Endothelial cell (in vitro differentiated cells): ENCODE data around the gene OXNAD1. TPM values are rescaled to one million over a fixed set of nuclear protein-coding genes. Genes with fewer than 3 reads are reported as not detected.

ENCODE experiments used
- DNase-seq: peaks from one replicate; pipeline ENCODE4 v3.0.0; 2021; ENCODE audit warnings: low spot score
- H3K27ac Mint-ChIP-seq: one replicate; pipeline ENCODE4 v1.8.0; 2021; ENCODE audit warnings: mixed read lengths, inconsistent platforms; ENCODE audit not compliant: unreplicated experiment
- H3K27me3 Mint-ChIP-seq: one replicate; pipeline ENCODE4 v1.8.0; 2021; ENCODE audit warnings: mild to moderate bottlenecking, moderate library complexity, mixed read lengths, inconsistent platforms; ENCODE audit not compliant: unreplicated experiment
- H3K36me3 Mint-ChIP-seq: one replicate; pipeline ENCODE4 v1.8.0; 2021; ENCODE audit warnings: mild to moderate bottlenecking, low read depth, mixed read lengths, inconsistent platforms; ENCODE audit not compliant: unreplicated experiment
- H3K4me1 Mint-ChIP-seq: one replicate; pipeline ENCODE4 v1.8.0; 2021; ENCODE audit warnings: mild to moderate bottlenecking, mixed read lengths, inconsistent platforms; ENCODE audit not compliant: unreplicated experiment
- H3K4me3 Mint-ChIP-seq: one replicate; pipeline ENCODE4 v1.8.0; 2021; ENCODE audit warnings: mild to moderate bottlenecking, mixed read lengths, inconsistent platforms; ENCODE audit not compliant: unreplicated experiment
- H3K9me3 Mint-ChIP-seq: one replicate; pipeline ENCODE4 v1.8.0; 2021; ENCODE audit warnings: mixed read lengths, inconsistent platforms; ENCODE audit not compliant: unreplicated experiment
- CTCF ChIP-seq: fragments of 200-600 bp; sonication (generic); IDR thresholded peaks from one replicate; pipeline ENCODE4 v1.5.0; 2021; ENCODE audit warnings: antibody characterized with exemption; ENCODE audit not compliant: unreplicated experiment
- total RNA-seq: library from RNA; stranded (reverse); fragmentation: NEBNext Ultra II Directional; extraction: Animal tissue kit (Norgen Biotek cat#: 25700); gene quantifications from one replicate; pipeline ENCODE4 v1.2.1, GENCODE V29; 2021; ENCODE audit not compliant: unreplicated experiment

The OXNAD1 gene
- total RNA-seq, 1 donor from 2014 or later = 10.9 TPM

DNA sequence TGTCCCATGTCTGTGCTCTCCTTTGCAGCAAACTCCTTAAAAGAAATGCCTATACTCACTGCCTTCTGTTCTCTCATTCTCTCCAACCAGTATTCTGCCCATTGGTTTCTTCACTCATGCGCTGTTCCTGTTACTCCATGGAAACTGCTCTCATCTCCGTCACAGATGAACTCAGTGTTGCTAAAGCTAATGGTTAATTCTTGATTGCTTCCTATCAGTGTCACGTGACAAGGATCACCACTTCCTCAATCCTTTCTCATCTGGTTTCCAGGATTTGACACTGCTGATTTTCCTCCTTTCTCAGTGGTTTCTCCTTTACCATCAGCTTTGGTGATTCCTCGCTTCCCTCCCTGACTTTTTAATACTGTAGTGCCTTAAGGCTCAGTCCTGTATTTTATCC, 2.8 kb upstream of the OXNAD1 start:
- peaks cover 18% of the 10 kb centered on the region for H3K4me1 Mint-ChIP-seq
- no peak for DNase-seq
- TF ChIP-seq CTCF = no peak
- H3K4me3 Mint-ChIP-seq = no peak overlapping the region
- no peaks in the 10 kb centered on the region for H3K27me3 Mint-ChIP-seq
- H3K9me3 Mint-ChIP-seq = no peaks in the 10 kb centered on the region
- no peak overlapping the region for H3K27ac Mint-ChIP-seq
- H3K36me3 Mint-ChIP-seq = peaks cover 6% of the 10 kb centered on the region

- DNase-seq = no peak
- Mint-ChIP-seq H3K9me3 (no peaks in the 10 kb centered on the region), H3K27ac (peak overlapping the region; percentile 98), H3K4me1 (peaks cover 22% of the 10 kb centered on the region), H3K27me3 (no peaks in the 10 kb centered on the region), H3K4me3 (peak overlapping the region; percentile 98), H3K36me3 (peaks cover 6% of the 10 kb centered on the region)
- TF ChIP-seq CTCF = no peak
Observed at GRCh38 chr3:16264174-16264707, 771 bp upstream of the OXNAD1 start.

- DNase-seq = no peak
- H3K27ac Mint-ChIP-seq = peak overlapping the region; percentile 98
Observed at GRCh38 chr3:16265455-16265786, 409 bp downstream of the OXNAD1 start.

GRCh38 chr3:16266714-16267113, 1.7 kb downstream of the OXNAD1 start:
- DNase-seq = no peak
- Mint-ChIP-seq H3K27ac (no peak overlapping the region), H3K36me3 (peaks cover 3% of the 10 kb centered on the region), H3K9me3 (no peaks in the 10 kb centered on the region), H3K4me3 (no peak overlapping the region), H3K4me1 (peaks cover 22% of the 10 kb centered on the region), H3K27me3 (no peaks in the 10 kb centered on the region)
- no peak for TF ChIP-seq CTCF

More at GRCh38 chr3:16265455-16265786, 409 bp downstream of the OXNAD1 start:
- Mint-ChIP-seq H3K4me3 (peak overlapping the region; percentile 98), H3K27me3 (no peaks in the 10 kb centered on the region), H3K4me1 (peaks cover 22% of the 10 kb centered on the region), H3K36me3 (no peaks in the 10 kb centered on the region), H3K9me3 (no peaks in the 10 kb centered on the region)
- TF ChIP-seq CTCF = no peak

DNA sequence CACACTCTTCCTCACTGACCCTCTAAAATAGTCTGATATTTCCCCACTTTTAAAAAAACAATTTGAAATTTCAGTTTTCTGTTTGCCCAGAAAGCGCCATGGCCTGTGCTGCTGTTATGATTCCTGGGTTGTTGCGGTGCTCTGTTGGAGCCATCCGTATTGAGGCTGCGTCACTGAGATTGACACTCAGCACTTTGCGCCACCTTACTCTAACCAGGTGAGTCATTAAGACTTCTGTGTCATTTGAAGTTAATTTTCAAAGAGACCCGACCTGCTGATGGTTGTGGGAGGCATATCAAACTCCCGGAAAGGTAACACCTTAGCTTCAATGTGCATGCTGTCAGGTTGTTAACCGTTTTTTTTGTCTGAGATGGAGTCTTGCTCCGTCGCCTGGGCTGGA, 5.8 kb downstream of the OXNAD1 start:
- no peaks in the 10 kb centered on the region for H3K9me3 Mint-ChIP-seq
- H3K27ac Mint-ChIP-seq = no peak overlapping the region

More for the DNA sequence above, 5.8 kb downstream of the OXNAD1 start:
- no peak for DNase-seq
- Mint-ChIP-seq H3K27me3 (no peaks in the 10 kb centered on the region), H3K36me3 (peaks cover 5% of the 10 kb centered on the region), H3K4me1 (peaks cover 9% of the 10 kb centered on the region), H3K4me3 (no peak overlapping the region)
- TF ChIP-seq CTCF = no peak
